ENCODE data around the gene USP22. TPM values are rescaled to one million over a fixed set of nuclear protein-coding genes. Genes with fewer than 3 reads are reported as not detected.

Gene USP22
- total and polyA plus RNA-seq, 2 of the 8 experiments (the other 6 are each of a cell fraction or from before 2014, with no cell fraction given), result 221 to 316 TPM

GRCh38 chr17:20989481-20989880 lies 53.3 kb downstream of the USP22 start:
- Histone ChIP-seq H3K79me1 (ENCODE audit: low read depth, low read length) (no peaks in the 10 kb centered on the region), H2AFZ (ENCODE audit: low read length) (no peak overlapping the region), H3K79me2 (ENCODE audit: control insufficient read depth in 1 of 2, insufficient read depth in 2 of 2, low read length in 2 of 2) (no peaks in the 10 kb centered on the region), H3K4me2 (ENCODE audit: insufficient read depth in 1 of 2, low read depth in 2 of 2, low read length in 2 of 2) (no peak overlapping the region), H4K8ac (ENCODE audit: extremely low read depth, insufficient read depth, low read length) (no peak overlapping the region), H4K91ac (replicated peaks; ENCODE audit: insufficient read length, low read length) (no peak overlapping the region), H2BK20ac (ENCODE audit: low read length) (no peak overlapping the region), H3K9ac (replicated peaks in 1 of 4; ENCODE audit: extremely low read depth in 1 of 4, low read depth in 3 of 4, low read length in 3 of 4) (no peak overlapping the region), H3K23me2 (ENCODE audit: low read depth, low read length) (no peaks in the 10 kb centered on the region), H2BK5ac (ENCODE audit: low read depth, low read length) (no peak overlapping the region), H3K18ac (ENCODE audit: extremely low read depth, low read length) (no peak overlapping the region), H4K5ac (ENCODE audit: insufficient read length, low read depth, low read length) (no peak overlapping the region), H2AK5ac (ENCODE audit: low read depth, low read length) (no peak overlapping the region), H3K4me1 (replicated peaks in 1 of 4; ENCODE audit: control insufficient read depth in 3 of 4, insufficient read depth in 4 of 4, low read length in 3 of 4) (peaks cover 0 to 5% (median under 1%) of the 10 kb centered on the region in 4 experiments; a peak in 3 of 7 replicates), H2BK120ac (replicated peaks; ENCODE audit: low read depth, low read length) (no peak overlapping the region), H4K20me1 (replicated peaks in 1 of 2; ENCODE audit: control insufficient read depth in 1 of 2, insufficient read depth in 2 of 2, low read length in 2 of 2) (no peaks in the 10 kb centered on the region), H2BK12ac (ENCODE audit: low read depth, low read length) (no peak overlapping the region), H3K14ac (ENCODE audit: insufficient read length) (no peak overlapping the region), H3K4me3 (ENCODE audit: extremely low read depth in 1 of 4, insufficient read depth in 2 of 4, low read depth in 3 of 4, low read length in 4 of 4) (no peak overlapping the region), H3K23ac (ENCODE audit: insufficient read length) (no peak overlapping the region), H3K4ac (replicated peaks; ENCODE audit: insufficient read length, low read depth, low read length) (no peak overlapping the region), H3K27me3 (replicated peaks in 1 of 4; ENCODE audit: control insufficient read depth in 3 of 4, extremely low read depth in 1 of 4, insufficient read depth in 3 of 4, low read length in 3 of 4) (no peaks in the 10 kb centered on the region), H3K9me3 (ENCODE audit: insufficient read depth in 2 of 2, low read depth in 1 of 2, low read length in 1 of 2) (peaks cover 0 to 5% of the 10 kb centered on the region in 2 experiments; a peak in 1 of 4 replicates), H2BK15ac (ENCODE audit: low read length) (no peak overlapping the region), H3K36me3 (ENCODE audit: control insufficient read depth in 2 of 4, insufficient read depth in 4 of 4, low read length in 3 of 4) (no peaks in the 10 kb centered on the region; a peak in 1 of 8 replicates), H3K56ac (replicated peaks; ENCODE audit: insufficient read length, low read depth, low read length) (no peak overlapping the region), H3K27ac (ENCODE audit: low read depth, low read length) (no peak overlapping the region)
- DNase-seq (ENCODE audit: low read depth in 1 of 2, low spot score in 2 of 2), result no peak
- TF ChIP-seq CHD2 (IDR thresholded peaks at IDR 0.05; ENCODE audit: low read length) (no peak), YY1 (IDR thresholded peaks at IDR 0.05; ENCODE audit: low read depth, low read length) (no peak), RBBP5 (IDR thresholded peaks at IDR 0.05; ENCODE audit: borderline replicate concordance, low read depth, low read length) (no peak), SRF (IDR thresholded peaks at IDR 0.05; ENCODE audit: low read depth, low read length) (no peak), TCF12 (IDR thresholded peaks at IDR 0.05; ENCODE audit: low read depth, low read length) (no peak), NANOG (IDR thresholded peaks at IDR 0.05; ENCODE audit: insufficient read depth, low read depth, low read length, poor library complexity, severe bottlenecking) (no peak), FOSL1 (IDR thresholded peaks at IDR 0.05; ENCODE audit: insufficient read depth, low read depth, low read length) (no peak), TAF7 (optimal IDR thresholded peaks at IDR 0.05; ENCODE audit: borderline replicate concordance, low read depth, low read length) (no peak), USF2 (IDR thresholded peaks at IDR 0.05; ENCODE audit: low read length) (no peak), SP4 (IDR thresholded peaks at IDR 0.05; ENCODE audit: low read length) (no peak), ATF2 (IDR thresholded peaks at IDR 0.05; ENCODE audit: low read length) (no peak), MAFK (IDR thresholded peaks at IDR 0.05; ENCODE audit: low read depth, low read length) (no peak)
- 80% methylated on average over 7 of the region's 7 CpGs; no CpG with 5 or more reads in 1 of the 2 experiments for WGBS, 2 experiments (ENCODE audit: extremely low coverage in 1 of 2, insufficient coverage in 1 of 2, insufficient read length in 1 of 2, insufficient replicate concordance in 2 of 2, low coverage in 1 of 2, low lambda C conversion rate in 2 of 2, missing lambda C conversion rate in 1 of 2)
- FAIRE-seq, result no peak
- POLR2A ChIA-PET (ENCODE audit: partially characterized antibody), result no interaction called here
- CTCF ChIA-PET (ENCODE audit: partially characterized antibody), result interaction anchor here (0.6 kb wide), 1 partner anchor 165 kb away, joined by 3 read pairs; no protein-coding TSS in a partner anchor

All from H1 (cell line).